Colon (tissue), 2 donors: ENCODE data around the gene GNG7.
"Not testable (repeated sequence)": the region's sequence is repeated elsewhere in the genome, so short reads cannot be mapped to it uniquely, and the experiment has no call there.

ENCODE experiments used
- FAIRE-seq: peaks from 2 replicates; lab custom pipeline; 2012; peaks lifted over from hg19 to GRCh38; lab: Jason Lieb, UNC
- donor health status: control.
- donor health status: control.

Gene GNG7

DNA sequence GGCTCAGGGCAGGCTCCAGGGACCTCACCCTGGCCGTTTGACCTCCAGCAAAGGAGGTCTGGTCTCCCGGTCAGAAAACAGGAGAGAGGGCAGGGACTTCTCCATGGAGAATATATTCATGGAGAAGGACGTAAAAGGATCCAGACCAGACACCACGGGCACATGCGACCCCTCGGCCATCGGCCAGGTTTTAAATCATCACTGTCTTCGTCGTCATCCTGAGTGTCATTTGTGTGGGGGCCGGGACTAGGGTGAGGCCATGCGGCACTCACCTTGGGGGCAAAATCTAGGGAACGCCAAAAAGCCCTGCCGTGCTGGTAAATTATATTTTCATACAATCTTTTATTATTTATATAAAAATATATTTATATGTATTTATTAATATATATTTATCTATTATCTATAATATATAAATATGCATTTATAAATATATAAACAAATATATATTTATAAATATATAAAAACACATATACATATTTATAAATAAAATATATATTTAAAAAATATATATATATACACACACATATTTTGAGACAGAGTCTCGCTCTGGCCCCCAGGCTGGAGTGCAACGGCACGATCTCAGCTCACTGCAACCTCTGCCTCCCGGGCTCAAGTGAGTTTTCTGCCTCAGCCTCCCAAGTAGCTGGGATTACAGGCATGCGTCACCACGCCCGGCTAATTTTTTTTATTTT, 151.2 kb downstream of the GNG7 start:
- FAIRE-seq: peak; percentile 94

DNA sequence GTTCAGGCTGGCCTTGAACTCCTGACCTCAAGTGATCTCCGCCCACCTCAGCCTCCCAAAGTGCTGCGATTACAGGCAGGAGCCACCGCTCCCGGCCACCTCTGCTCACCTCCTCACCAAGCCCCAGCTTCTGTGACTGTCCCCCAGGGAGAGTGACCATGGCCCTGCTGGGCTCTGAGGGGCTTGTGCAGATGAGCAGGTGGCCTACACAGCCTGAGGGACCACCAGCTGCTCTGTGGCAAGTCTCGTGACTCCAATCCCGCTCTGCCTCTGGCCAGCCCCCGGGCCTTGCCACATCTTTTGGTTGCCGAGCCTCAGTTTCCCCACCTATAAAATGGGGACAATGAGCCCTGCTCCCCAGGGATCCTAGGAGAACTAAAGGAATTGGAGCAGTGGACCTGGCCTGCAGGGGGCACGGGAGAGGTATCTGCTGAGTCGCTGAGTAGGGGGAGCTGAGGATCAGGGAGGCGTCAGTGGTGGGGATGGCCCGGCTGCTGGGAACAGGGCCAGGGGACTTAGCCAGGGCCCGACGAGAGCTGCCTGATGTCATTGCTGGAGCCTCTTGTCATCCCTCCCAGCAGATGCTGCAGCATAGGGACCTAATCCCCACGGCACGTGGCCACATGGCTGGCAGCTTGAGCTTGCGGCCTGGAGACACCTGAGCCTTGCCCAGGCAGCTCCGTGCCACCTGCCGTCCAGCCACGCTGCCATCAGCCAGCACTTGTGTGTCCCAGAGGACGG, 151.9 kb downstream of the GNG7 start:
- FAIRE-seq: no peak

DNA sequence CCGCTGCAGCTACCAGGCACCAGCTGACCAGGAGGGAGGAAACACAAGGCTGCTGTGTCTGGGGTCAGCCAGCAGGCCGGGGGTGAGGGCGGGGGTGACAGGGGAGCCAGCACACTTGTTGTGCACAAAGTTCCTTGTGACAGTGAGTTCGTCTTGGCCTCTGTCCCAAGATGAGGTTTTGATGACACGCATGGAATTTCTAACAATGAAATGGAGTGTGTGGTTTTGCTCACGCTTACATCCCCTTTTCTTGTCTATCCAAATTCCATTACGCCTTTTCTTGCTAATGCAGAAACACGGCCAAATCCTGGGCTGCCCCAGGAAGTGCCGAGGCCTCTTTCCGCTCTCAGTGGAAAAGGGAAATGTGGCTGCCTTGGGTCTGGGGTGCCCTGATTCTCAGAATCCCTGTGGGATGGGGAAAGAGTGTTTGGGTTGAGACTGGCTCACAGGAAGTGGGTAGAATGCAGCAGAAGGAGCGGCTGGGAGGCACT, 152.7 kb downstream of the GNG7 start:
- no peak for FAIRE-seq

DNA sequence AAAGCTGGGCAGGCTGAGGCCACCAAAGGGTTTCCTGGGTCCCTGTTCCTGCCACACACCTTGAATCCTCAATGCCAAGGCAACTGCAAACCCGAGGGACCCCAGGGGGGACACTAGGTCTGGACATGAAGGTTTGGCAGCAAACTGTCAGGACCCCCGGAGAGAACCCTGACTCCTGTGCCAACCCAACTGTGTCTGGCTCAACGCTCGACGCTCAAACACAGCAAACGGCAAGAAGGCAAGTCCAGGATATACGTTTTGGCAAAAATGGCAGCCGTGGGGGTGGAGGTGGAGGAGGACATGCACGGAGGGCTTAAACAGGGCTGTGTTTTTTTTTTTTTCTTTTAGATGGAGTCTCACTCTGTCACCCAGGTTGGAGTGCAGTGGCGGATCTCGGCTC, 153.5 kb downstream of the GNG7 start:
- no peak for FAIRE-seq

DNA sequence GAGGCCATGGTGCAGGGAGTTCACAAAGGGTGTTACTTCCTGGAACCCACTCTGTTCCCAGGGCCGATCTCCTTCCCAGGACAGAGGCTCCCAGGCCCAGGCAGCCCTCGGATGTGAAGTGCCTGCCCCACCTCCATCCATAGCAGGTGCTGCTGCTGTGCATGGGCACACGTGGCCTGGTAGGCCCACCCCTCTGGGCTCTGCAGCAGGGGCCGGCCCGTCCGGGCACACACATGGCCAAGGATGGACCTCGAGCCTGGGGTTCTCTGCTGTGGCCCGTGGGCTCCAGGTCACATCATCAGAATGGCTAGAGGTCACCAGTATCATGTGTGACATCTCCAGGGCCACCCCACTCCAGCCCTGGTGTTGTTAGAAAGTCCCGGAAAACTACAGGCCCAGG, 154.8 kb downstream of the GNG7 start:
- FAIRE-seq: no peak

DNA sequence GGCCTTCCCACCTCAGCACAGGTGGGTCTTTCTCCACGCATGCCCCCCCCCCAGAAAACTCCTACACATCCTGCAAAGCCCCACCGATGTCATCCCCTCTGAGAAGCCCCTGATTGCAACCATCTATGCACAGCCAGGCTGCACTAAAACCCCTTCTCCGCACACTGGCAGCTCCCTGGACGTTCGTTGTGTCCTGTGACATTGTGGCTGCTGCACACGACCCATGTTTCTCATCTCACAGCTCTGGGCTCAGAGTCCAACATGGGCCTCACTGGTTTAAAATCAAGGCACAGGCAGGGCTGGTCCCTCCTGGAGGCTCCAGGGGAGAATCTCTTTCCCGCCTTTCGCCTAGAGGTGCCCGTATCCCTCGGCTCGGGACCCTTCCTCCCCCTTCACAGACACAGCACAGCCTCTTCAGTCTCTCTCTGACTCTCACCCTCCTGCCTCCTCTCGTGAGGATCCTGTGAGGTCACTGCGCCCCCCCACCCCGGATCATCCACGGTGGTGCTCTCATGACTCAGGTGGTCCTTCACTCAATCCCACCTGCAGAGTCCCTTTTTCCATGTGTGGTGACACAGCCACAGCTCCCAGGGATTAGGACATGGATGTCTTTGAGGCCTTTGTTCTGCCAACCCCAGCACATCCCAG, 155.3 kb downstream of the GNG7 start:
- FAIRE-seq: no peak

DNA sequence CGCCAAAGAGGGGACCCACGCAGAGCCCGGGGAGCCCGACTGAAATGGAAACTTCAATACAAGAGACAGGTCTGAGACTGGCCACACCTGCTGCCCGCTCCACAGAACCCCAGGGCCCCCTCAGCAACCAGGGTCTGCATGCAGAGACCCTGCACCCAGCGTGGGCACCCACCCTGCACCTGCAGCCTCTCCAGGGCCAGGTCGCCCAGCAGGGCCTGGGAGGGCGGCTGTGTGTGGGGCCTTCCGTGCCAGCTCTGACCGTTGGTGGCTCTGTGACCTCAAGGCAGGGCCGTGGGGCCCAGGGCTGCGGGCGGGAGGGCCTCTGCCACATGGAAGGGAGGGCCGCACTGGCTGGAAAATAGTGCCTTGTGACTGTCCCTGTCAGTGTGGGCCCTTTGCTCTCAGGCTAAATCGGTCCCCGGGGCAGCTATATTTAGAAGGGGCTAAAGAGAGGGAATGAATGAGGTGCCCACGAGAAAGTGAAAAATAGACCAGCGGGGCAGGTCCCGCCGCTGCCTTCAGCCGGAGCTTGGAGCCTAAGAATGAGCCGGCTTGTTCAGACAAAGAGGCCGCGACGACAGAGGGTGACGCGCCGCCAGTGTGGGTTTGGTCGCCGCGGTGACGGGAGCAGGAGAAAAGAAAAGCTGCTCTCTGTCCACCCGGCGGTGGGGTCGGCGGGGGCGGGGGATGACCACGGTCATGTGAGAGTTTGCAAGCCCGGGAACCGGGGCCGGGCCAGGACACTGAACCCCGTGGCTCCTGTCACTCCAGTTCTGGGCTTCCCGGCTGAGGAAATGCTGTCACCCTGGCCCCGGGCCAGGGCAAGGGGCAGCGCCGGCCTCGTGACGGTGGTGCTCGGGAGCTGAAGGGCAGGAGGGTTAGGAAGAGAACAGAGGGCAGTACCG, 156.1 kb downstream of the GNG7 start:
- no peak for FAIRE-seq

DNA sequence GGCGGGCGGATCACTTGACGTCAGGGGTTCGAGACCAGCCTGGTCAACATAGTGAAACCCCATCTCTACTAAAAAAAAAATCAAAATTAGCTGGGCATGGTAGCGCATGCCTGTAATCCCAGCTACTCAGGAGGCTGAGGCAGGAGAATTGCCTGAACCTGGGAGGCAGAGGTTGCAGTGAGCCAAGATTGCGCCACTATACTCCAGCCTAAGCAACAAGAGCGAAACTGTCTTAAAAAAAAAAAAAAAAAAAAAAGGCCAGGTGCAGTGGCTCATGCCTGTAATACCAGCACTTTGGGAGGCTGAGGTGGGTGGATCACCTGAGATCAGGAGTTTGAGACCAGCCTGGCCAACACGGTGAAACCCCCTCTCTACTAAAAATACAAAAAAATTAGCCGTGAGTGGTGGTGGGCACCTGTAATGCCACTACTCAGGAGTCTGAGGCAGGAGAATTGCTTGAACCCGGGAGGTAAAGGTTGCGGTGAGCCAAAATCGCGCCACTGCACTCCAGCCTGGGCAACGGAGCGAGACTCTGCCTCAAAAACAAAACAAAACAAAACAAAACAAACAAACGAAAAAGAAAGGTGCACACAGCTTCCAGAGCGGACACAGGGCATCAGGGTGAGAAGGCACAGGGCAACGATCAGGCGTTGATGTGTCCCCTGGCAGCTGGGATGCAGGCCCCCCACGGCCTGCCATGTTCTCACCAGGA, 156.9 kb downstream of the GNG7 start:
- not testable (repeated sequence) for FAIRE-seq

DNA sequence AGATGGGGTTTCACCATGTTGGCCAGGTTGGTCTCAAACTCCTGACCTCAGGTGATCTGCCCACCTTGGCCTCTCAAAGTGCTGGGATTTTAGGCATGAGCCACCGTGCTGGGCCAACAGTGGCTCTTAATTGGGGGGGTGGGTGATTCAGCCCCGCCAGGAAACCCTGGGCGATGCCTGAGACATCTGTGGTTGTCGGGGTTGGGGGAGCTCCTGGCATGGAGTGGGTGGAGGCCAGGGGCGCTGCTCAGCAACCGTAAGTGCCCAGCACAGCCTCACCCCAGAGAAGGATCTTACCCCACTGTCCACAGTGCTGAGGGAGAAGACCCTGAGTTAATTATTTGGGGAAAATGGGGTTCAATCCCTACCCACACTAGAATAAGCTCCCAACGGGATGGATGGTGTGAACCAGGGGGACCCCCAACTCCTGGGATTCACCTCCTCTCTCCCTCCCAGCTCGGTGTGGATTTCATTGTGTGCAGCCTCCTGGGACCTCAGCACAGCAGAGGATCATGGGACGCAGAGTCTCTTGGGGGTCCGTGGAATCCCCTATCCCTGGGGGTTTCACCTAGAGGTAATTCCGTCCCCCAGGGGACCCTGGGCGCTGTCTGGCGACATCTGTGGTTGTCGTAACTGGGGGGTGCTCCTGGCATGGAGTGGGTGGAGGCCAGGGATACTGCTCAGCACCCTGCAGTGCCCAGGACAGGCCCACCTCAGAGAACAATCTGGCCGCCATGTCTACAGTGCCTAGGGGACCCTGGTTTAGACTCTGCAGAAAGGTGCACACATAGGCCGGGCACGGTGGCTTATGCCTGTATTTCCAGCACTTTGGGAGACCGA, 157.7 kb downstream of the GNG7 start:
- no peak for FAIRE-seq

DNA sequence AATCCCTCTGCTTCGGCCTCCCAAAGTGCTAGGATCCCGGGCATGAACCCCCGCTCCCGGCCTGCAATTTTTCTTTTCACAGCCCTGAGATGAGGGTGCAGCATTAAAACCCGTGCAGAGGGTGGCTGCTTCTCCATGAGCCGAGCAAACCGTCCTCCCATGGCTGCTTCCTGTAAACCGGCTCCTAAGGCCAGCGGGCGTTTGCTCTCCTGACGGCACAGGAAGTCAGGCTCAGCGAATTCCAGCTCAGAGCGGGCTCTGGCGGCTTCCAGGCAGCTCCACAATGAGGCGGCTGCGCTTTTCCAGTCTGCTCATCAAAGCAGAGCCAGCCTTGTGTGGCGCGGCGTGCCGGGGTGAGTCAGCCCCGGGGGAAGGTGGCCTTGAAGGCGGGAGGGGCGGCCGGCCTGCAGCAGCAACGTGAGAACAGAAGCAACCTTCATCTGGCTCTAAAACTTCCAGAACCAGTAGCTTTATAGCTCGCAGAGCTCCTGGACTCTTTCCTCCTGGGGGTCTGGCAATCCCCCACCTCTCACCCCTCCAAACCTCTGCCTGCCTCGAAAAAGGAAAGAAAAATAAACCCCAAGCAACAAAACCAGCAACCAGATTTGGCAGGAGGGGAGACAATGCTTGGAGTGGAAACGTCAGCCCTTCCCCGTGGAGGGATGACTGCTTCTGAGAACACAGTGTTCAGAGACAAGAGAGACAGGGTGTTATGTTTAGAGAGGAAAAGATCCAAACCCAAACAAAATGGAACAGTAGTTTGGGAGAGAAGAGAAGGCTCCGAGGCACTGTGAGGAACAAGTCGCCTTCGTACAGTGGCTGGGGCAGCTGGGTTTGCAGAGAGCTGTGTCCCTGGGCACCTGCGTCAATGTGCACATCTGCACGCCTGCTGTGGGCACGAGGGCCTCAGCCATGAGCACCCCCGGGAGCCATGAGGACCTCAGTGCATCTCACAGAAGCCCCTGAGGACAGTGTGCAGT, 158.7 kb downstream of the GNG7 start:
- FAIRE-seq: no peak

DNA sequence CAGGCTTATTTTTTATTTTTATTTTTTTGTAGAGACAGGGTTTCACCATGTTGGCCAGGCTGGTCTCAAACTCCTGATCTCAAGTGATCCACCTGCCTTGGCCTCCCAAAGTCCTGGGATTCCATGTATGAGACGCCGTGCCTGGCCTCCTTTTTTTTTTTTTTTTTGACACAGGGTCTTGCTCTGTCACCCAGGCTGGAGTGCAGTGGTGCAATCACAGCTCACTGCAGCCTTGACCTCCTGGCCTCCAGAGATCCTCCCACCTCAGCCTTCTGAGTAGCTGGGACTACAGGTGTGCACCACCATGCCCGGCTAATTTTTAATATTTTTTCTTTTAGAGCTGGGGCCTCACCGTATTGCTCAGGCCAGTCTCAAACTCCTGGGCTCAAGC, 159.4 kb downstream of the GNG7 start:
- FAIRE-seq: not testable (repeated sequence)

DNA sequence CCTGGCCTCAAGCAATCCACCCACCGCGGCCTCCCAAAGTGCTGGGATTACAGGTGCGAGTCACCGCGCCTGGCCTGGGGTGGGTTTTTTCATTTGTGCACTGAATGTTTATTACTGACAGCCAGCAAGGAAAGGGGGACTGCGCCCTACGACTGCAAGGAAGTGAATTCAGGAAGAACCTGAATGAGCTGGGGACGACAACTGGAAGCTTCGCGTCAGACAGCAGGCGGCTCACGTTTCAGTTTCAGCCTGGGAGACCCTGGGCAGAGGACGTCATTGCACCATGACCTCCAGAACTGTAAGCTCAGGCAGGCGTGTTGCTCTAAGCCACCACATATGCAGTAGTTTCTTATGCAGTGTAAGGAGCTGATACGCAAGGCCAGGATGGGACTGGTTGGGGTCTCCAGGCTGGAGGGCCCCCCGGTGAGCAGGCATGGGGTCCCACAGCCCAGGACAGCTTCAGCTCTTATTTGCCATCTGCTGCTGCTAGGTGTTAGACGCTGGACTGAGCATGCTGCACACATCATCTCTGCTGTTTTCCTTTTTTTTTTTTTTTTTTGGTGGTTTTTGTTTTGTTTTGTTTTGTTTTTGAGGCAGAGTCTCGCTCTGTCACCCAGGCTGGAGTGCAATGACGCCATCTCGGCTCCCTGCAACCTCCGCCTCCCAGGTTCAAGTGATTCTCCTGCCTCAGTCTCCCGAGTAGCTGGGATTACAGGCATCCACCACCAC, 160.0 kb downstream of the GNG7 start:
- no peak for FAIRE-seq

DNA sequence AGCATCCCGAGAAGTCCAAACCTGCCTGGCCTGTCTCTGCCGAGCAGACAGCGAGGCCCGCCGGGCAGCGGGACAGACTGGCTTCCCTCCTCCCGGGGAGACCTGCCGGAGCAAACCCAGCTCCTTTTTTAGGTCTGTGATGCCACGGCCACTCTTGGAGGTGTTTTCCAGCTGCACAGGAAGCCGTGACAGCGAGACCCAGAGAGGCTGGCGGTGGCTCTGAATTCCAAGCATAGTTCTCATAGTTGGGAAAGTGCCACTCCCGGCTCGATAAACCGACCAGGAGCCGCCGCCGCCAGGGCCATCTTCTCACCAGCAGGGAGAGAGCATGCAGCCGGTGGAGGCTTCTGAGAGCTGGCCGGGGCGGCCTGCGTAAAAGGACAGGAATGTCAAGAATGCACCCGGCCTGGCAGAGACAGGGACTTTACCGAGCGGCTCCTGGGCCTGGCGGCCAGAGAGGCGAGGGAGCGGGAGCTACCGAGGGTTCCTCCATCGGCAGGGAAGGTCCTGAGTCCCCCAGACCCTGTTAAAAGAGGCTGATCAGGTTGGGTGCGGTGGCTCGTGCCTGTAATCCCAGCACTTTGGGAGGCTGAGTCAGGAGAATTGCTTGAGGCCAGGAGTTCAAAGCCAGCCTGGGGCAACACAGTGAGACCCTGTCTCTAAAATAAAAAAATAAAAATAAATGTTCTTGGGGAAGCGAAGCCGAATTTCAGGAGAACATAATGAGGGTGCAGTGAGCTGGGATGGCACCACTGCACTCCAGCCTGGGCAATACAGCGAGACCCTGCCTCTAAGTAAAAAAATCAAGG, 161.6 kb downstream of the GNG7 start:
- no peak for FAIRE-seq

DNA sequence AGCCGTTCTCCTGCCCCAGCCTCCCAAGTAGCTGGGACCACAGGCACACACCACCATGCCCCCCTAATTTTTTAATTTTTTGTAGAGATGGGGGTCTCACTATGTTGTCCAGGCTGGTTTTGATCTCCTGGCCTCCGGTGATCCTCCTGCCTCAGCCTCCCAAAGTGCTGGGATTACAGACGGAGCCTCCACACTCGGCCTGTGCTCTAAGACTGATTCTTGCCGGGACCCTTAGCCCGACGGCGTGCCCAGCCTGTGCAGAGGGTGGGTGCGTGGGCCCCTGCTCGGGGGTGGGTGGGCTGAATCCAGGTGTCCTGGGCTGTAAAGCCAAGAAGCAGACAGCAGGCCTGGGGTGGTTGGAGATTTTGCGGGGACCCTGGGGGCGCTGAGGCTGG, 162.2 kb downstream of the GNG7 start:
- FAIRE-seq: no peak

DNA sequence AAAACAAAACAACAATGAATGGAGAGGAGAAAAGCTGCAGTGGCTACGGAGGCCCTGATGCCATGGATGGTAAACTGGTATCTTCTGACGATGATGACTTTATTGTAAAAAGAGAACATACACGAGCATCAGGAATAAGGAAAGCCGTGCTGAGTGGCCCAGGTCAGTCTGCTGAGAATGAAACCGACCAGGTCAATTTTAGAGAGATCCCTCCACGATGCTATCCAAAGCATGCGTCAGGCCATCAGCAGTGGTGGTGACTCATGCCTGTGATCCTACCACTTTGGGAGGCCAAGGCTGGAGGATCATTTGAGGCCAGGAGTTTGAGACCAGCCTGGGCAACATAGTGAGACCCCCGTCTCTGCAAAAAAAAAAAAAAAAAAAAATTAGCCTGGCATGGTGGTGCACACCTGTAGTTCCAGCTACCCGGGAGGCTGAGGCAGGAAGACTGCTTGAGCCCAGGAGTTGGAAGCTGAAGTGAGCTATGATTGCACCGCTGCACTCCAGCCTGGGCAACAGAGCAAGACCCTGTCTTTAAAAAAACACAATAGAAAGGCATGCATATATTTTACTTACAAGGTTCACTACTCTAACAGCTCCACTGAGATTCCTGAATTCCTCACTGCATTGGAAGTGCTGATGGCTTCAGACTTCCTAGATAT, 164.3 kb downstream of the GNG7 start:
- FAIRE-seq: no peak

DNA sequence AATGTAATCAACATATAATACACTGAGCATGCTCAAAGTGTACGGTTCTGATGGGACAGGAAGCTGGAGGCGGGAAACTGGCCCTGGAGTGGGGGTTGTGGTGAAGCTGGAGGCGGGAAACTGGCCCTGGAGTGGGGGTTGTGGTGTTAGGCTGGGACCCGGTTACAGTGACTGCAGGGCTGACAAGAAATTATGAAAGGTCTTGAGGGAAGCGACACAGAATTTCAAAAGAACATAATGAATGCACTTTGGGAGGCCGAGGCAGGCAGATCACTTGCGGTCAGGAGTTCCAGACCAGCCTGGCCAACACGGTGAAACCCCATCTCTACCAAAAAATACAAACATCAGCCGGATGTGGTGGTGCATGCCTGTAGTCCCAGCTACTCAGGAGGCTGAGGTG, 164.9 kb downstream of the GNG7 start:
- not testable (repeated sequence) for FAIRE-seq

DNA sequence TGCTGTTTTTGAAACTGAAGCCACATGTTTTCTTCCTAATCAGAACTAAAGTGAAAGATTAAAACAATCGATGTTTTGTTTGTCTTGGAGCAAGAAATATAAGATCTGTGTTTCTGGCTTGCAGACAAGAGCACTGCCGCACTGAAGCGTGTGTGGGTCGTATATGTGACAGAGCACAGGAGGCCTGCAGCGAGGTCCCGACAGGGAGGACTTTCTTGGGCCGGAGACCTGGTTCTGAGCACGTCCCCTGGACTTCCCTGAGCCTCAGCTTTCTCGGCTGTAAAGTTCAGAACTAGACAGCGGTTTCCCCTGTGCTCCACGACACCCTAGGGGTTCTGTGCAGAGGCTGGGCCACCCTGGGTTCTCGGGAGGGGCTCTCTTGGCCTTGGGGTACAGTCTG, 166.0 kb downstream of the GNG7 start:
- FAIRE-seq: no peak
